ENCODE results near the gene CBFB.

The CBFB gene

GRCh38 chr16:67149276-67150046 lies 120.5 kb downstream of the CBFB start:
- no peak overlapping the region for H2AFZ ChIP-seq (ENCODE audit: low read depth)

GRCh38 chr16:67150047-67150832 lies 121.3 kb downstream of the CBFB start:
- Histone ChIP-seq H3K4me1 (ENCODE audit: low read depth, poor library complexity, severe bottlenecking) (peaks cover 2% of the 10 kb centered on the region), H3K9ac (peak overlapping the region; percentile 27; the same call in 1 of the 2 replicates), H3K27me3 (ENCODE audit: insufficient read depth, low read depth) (no peaks in the 10 kb centered on the region), H3K4me3 (IDR thresholded peaks at IDR 0.05; ENCODE audit: insufficient read depth, low read depth, low read length) (no peak overlapping the region), H3K27ac (no peak overlapping the region), H3K36me3 (ENCODE audit: insufficient read depth) (peaks cover 3% of the 10 kb centered on the region; the same call in 1 of the 2 replicates), H2AFZ (ENCODE audit: low read depth) (peak overlapping the region; percentile 82), H3K4me2 (peak overlapping the region; percentile 86), H3K79me2 (ENCODE audit: insufficient read depth, low read depth) (no peaks in the 10 kb centered on the region), H4K20me1 (ENCODE audit: insufficient read depth) (no peaks in the 10 kb centered on the region)
- no peak for TF ChIP-seq CTCF (conservative IDR thresholded peaks at IDR 0.05; ENCODE audit: low read depth, low read length)

More at GRCh38 chr16:67149276-67150046, 120.5 kb downstream of the CBFB start:
- no peak for TF ChIP-seq CTCF (conservative IDR thresholded peaks at IDR 0.05; ENCODE audit: low read depth, low read length)
- no peak overlapping the region for H3K4me2 ChIP-seq
- no peaks in the 10 kb centered on the region for H4K20me1 ChIP-seq (ENCODE audit: insufficient read depth)
- H3K79me2 ChIP-seq (ENCODE audit: insufficient read depth, low read depth) = no peaks in the 10 kb centered on the region
- no peak overlapping the region for H3K9ac ChIP-seq
- H3K36me3 ChIP-seq (ENCODE audit: insufficient read depth) = peaks cover 4% of the 10 kb centered on the region; the same call in 1 of the 2 replicates
- H3K27me3 ChIP-seq (ENCODE audit: insufficient read depth, low read depth) = no peaks in the 10 kb centered on the region
- no peak overlapping the region for H3K4me3 ChIP-seq (IDR thresholded peaks at IDR 0.05; ENCODE audit: insufficient read depth, low read depth, low read length)
- H3K4me1 ChIP-seq (ENCODE audit: low read depth, poor library complexity, severe bottlenecking) = peaks cover 2% of the 10 kb centered on the region
- H3K27ac ChIP-seq = no peak overlapping the region
